ENCODE data around the gene CARNS1. TPM values are rescaled to one million over a fixed set of nuclear protein-coding genes. Genes with fewer than 3 reads are reported as not detected.
"Not testable (repeated sequence)": the region's sequence is repeated elsewhere in the genome, so short reads cannot be mapped to it uniquely, and the experiment has no call there.

CARNS1 gene
- total RNA-seq, 2 experiments from 2014 or later = 1.2 to 1.9 TPM

DNA sequence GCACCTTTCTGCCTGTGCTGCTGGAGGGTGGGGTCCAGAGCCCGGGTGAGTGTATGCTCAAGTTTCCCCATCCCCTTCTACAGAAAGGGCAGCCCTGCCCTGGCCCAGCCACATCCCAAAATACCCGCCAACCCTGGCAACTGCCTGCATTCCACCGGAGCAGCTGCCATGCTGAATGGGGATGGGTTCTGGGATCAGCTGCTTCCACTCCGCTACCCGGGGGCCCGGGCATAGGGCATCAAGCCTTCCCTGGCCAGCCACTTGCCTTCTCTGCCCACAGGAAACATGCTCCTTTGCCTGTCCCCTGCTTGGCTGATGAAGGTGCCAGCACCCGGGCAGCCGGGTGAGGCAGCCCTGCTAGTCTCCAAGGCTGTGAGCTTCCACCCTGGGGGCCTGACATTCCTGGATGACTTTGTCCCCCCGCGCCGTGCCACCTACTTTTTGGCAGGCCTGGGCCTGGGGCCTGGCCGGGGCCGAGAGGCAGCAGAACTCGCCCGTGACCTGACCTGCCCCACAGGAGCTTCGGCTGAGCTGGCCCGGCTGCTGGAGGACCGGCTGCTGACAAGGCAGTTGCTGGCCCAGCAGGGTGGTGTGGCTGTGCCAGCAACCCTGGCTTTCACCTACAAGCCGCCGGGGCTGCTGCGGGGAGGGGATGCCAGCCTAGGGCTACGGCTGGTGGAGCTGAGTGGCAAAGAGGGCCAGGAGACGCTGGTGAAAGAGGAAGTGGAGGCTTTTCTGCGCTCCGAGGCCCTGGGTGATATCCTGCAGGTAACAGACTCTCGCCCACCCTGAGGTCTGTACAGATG, 3.2 kb downstream of the CARNS1 start:
- peak overlapping the region; percentile 75 for H3K27ac Mint-ChIP-seq
- POLR2A ChIA-PET = no interaction called here

DNA sequence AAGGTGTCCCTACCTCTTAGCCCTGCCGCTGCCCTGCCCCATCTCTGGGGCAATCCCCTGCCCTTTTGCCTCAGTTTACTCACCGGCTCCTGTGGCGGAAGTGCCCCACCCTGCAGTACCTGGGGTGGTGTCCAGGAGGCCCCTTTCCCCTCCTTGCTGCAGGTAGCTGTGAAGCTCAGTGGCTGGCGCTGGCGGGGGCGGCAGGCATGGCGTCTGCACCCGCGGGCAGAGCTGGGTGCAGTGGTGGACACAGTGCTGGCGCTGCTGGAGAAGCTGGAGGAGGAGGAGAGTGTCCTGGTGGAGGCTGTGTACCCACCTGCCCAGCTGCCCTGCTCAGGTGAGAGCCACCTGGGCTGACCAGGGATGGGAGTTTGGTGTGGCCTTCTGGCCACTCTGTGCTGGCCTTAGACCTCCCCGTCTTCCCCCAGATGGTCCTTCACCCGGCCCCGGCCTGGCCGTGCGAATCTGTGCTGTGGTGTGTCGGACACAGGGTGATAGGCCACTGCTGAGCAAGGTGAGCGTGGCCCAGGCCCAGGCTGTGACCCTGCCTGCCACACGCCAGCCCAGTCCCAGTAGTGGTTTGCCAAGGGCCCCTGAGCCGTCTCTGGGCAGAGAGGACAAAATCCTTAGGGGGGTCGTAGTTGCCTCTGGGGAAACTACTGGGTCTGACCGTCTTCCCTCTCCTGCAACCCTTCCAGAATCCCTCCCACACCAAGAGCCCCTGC, 4.0 kb downstream of the CARNS1 start:
- peaks cover 3% of the 10 kb centered on the region for H3K36me3 Mint-ChIP-seq (ENCODE audit: low read depth)
- POLR2A ChIA-PET = interaction anchor here (0.8 to 1.3 kb wide), 3 partner anchors 8 to 18 kb away, joined by 4 to 7 read pairs (median 5); partner anchors contain the start of gene PTPRCAP
- CTCF ChIA-PET = interaction anchor here (0.6 to 4.0 kb wide), 13 partner anchors 9 to 826 kb away, joined by 3 to 27 read pairs (median 4); partner anchors contain the start of genes CCDC87, CCS, PPP1CA and PTPRCAP
- peaks cover 52% of the 10 kb centered on the region for H3K4me1 Mint-ChIP-seq
- no peaks in the 10 kb centered on the region for H3K9me3 Mint-ChIP-seq
- H3K27me3 Mint-ChIP-seq = peaks cover 1% of the 10 kb centered on the region
- no peak for DNase-seq
- peak overlapping the region; percentile 74 for H3K4me3 Mint-ChIP-seq
- peak overlapping the region; percentile 75 for H3K27ac Mint-ChIP-seq

More for the DNA sequence above, 3.2 kb downstream of the CARNS1 start:
- Mint-ChIP-seq H3K27me3 (peaks cover 1% of the 10 kb centered on the region), H3K4me1 (peaks cover 50% of the 10 kb centered on the region), H3K36me3 (ENCODE audit: low read depth) (peaks cover 3% of the 10 kb centered on the region), H3K4me3 (peak overlapping the region; percentile 74), H3K9me3 (no peaks in the 10 kb centered on the region)
- DNase-seq = no peak
- CTCF ChIA-PET = interaction anchor here (0.8 to 4.0 kb wide), 14 partner anchors 10 to 73 kb away, joined by 3 to 27 read pairs (median 4); partner anchors contain the start of genes PPP1CA, PTPRCAP, RAD9A and RPS6KB2

DNA sequence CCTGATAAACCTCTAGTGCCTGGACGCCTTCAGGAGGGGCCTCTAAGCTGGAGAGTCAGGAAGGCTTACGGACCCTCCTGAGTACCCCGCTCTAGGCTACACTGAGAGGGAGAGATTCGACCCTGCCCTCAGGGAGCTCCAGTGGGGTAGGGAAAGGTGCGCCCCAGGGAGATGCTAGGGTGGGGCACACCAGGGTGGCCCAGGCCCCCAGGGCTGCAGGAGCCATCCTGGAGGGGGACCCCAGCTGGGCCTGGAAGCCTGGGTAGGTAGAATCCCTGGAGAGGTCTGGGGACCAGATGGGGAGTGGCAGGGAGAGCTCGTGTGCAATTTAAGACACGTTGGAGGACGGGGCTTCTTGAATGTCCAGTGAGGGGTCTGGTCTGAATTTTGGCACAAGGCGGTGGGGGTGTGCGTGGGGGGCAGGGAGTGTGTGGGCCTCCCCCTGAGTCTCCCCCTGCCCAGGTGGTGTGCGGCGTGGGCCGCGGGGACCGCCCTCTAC, 4.7 kb downstream of the CARNS1 start:
- peak overlapping the region; percentile 74 for H3K4me3 Mint-ChIP-seq
- no peak for DNase-seq
- POLR2A ChIA-PET = interaction anchor here (0.8 to 1.3 kb wide), 3 partner anchors 9 to 17 kb away, joined by 4 to 7 read pairs (median 5); partner anchors contain the start of gene PTPRCAP

DNA sequence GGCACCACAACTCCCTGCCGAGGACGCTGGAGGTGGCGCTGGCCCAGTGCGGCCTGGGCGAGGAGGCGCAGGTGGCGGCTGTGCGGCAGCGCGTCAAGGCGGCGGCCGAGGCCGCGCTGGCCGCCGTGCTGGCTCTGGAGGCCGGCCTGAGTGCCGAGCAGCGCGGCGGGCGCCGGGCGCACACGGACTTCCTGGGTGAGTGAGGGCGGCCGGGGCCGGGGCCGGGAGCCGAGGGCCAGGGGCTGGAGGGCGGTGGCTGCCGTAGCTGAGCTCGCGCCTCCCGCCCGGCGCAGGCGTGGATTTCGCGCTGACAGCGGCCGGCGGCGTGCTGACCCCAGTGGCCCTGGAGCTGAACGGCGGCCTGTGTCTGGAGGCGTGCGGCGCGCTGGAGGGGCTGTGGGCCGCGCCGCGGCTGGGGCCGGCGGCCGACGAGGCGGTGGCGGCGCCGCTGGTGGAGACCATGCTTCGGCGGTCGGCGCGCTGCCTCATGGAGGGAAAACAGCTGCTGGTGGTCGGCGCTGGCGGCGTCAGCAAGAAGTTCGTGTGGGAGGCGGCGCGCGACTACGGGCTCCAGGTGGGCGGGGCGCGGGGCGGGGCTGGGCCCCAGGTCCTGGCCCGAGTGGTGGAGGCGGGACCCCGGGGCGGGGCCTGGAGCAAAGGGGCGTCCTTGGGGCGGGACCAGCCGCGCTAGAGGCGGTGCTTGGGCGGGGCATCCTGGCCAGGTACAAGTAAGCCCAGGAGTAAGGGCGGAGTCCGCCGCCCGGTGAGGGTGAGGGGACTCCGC, 5.4 kb downstream of the CARNS1 start:
- Mint-ChIP-seq H3K4me3 (peak overlapping the region; percentile 74), H3K9me3 (no peaks in the 10 kb centered on the region)
- peak; percentile 96 for DNase-seq

More for the DNA sequence above, 4.7 kb downstream of the CARNS1 start:
- H3K4me1 Mint-ChIP-seq = peaks cover 57% of the 10 kb centered on the region
- no peaks in the 10 kb centered on the region for H3K9me3 Mint-ChIP-seq
- peaks cover under 1% of the 10 kb centered on the region for H3K27me3 Mint-ChIP-seq
- peak overlapping the region; percentile 46 for H3K27ac Mint-ChIP-seq
- H3K36me3 Mint-ChIP-seq (ENCODE audit: low read depth) = peaks cover 3% of the 10 kb centered on the region
- CTCF ChIA-PET = interaction anchor here (0.6 to 4.0 kb wide), 7 partner anchors 13 to 827 kb away, joined by 3 to 27 read pairs (median 5); partner anchors contain the start of genes CCDC87, CCS, PTPRCAP and TBC1D10C

DNA sequence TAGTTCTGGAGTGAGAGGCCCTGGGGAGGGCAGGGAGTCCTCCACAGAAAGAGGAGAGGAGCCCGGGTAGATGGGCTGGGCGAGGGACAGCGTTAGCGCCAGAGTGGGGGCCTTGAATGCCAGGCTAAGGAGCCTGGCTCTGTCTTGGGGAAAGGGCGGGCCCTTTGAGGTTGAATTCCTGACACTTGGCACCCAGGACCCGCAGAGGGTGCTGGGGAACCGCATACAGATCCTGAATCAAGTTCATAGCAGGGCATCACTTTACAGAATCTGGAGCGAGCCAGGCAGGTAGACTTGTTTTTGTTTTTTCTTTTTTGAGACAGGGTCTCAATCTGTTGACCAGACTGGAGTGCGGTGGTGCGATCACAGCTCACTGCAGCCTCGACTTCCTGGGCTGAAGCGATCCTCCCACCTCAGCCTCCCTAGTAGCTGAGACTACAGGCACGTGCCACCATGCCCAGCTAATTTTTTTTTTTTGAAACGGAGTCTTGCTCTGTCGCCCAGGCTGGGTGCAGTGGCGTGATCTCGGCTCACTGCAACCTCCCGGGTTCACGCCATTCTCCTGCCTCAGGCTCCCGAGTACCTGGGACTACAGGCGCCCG, 6.1 kb downstream of the CARNS1 start:
- H3K4me1 Mint-ChIP-seq = peaks cover 55% of the 10 kb centered on the region
- CTCF ChIA-PET = interaction anchor here (1.1 to 2.4 kb wide), 4 partner anchors 15 to 63 kb away, joined by 4 to 7 read pairs (median 4); partner anchors contain the start of genes PPP1CA and TBC1D10C
- H3K9me3 Mint-ChIP-seq = no peaks in the 10 kb centered on the region
- no peaks in the 10 kb centered on the region for H3K27me3 Mint-ChIP-seq
- peaks cover 3% of the 10 kb centered on the region for H3K36me3 Mint-ChIP-seq (ENCODE audit: low read depth)
- POLR2A ChIA-PET = no interaction called here
- H3K4me3 Mint-ChIP-seq = peak overlapping the region; percentile 74
- no peak for DNase-seq
- peak overlapping the region; percentile 87 for H3K27ac Mint-ChIP-seq

More for the DNA sequence above, 5.4 kb downstream of the CARNS1 start:
- peaks cover 3% of the 10 kb centered on the region for H3K36me3 Mint-ChIP-seq (ENCODE audit: low read depth)
- ChIA-PET CTCF (interaction anchor here (1.1 to 4.0 kb wide), 5 partner anchors 14 to 64 kb away, joined by 4 to 27 read pairs (median 5); partner anchors contain the start of genes PPP1CA, PTPRCAP and TBC1D10C), POLR2A (interaction anchor here (1.2 to 1.3 kb wide), 2 partner anchors 10 to 12 kb away, joined by 4 to 5 read pairs; no protein-coding TSS in a partner anchor)
- no peaks in the 10 kb centered on the region for H3K27me3 Mint-ChIP-seq
- peak overlapping the region; percentile 87 for H3K27ac Mint-ChIP-seq
- H3K4me1 Mint-ChIP-seq = peaks cover 62% of the 10 kb centered on the region

DNA sequence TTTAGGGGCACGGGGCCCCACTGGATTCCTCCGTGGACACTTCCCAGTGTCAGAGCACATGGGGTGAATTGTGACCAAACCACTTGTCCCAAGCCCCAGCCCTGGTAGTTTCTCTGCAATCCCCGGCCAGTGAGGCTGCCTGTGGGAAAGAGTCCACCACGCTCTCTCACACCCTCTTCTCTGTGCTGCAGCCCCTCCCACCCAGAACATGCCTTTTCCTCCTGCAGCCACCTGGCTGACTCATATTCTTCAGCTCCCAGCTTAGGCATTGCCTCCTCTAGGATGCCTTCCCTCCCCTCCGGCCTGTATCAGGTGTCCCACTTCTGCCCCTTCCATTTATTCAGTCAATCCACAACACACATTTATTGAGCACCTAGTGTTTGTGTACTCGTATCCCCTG, 7.4 kb downstream of the CARNS1 start:
- Mint-ChIP-seq H3K9me3 (no peaks in the 10 kb centered on the region), H3K27me3 (no peaks in the 10 kb centered on the region), H3K36me3 (ENCODE audit: low read depth) (peaks cover 3% of the 10 kb centered on the region), H3K4me1 (peaks cover 56% of the 10 kb centered on the region), H3K4me3 (no peak overlapping the region), H3K27ac (peak overlapping the region; percentile 42)
- ChIA-PET CTCF (interaction anchor here (1.3 to 3.5 kb wide), 3 partner anchors 12 to 21 kb away, joined by 3 to 18 read pairs (median 10); partner anchors contain the start of genes PPP1CA and PTPRCAP), POLR2A (no interaction called here)
- no peak for DNase-seq

DNA sequence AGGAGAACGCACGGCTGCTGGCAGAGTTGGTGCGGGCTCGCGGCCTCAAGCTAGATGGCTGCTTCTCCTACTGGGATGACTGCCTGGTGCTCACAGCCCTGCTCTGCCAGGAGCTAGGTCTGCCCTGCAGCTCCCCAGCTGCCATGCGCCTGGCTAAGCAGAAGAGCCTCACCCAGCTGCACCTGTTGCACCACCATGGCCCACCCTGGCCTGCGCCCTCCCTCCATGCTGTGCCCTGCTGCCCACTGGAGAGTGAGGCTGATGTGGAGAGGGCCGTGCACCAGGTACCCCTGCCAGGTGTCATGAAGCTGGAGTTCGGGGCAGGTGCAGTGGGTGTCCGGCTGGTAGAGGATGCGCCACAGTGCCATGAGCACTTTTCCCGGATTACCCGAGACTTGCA, 8.0 kb downstream of the CARNS1 start:
- no peaks in the 10 kb centered on the region for H3K9me3 Mint-ChIP-seq
- ChIA-PET POLR2A (no interaction called here), CTCF (interaction anchor here (1.3 to 3.5 kb wide), 3 partner anchors 12 to 22 kb away, joined by 3 to 18 read pairs (median 10); partner anchors contain the start of genes PPP1CA and PTPRCAP)
- peaks cover 3% of the 10 kb centered on the region for H3K36me3 Mint-ChIP-seq (ENCODE audit: low read depth)
- peaks cover 52% of the 10 kb centered on the region for H3K4me1 Mint-ChIP-seq
- no peak overlapping the region for H3K27ac Mint-ChIP-seq
- H3K27me3 Mint-ChIP-seq = no peaks in the 10 kb centered on the region
- DNase-seq = no peak
- no peak overlapping the region for H3K4me3 Mint-ChIP-seq

DNA sequence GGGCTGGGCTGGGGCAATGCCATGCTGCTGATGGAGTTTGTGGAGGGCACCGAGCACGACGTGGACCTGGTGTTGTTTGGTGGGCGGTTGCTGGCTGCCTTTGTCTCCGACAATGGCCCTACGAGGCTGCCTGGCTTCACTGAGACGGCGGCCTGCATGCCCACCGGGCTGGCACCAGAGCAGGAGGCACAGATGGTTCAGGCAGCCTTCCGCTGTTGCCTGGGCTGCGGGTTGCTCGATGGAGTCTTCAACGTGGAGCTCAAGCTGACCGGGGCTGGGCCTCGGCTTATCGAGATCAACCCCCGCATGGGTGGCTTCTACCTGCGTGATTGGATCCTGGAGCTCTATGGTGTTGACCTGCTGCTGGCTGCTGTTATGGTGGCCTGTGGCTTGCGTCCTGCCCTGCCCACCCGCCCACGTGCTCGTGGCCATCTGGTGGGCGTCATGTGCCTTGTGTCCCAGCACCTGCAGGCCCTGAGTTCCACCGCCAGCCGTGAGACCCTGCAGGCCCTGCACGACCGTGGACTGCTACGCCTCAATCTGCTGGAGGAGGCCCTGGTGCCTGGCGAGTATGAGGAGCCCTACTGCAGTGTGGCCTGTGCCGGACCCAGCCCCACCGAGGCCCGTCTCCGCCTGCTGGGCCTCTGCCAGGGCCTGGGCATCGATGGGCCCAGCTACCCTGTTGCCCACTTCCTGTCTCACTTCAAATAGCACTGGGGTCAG, 8.6 kb downstream of the CARNS1 start:
- Mint-ChIP-seq H3K27me3 (no peaks in the 10 kb centered on the region), H3K4me3 (no peak overlapping the region), H3K4me1 (peaks cover 52% of the 10 kb centered on the region), H3K36me3 (ENCODE audit: low read depth) (peaks cover 3% of the 10 kb centered on the region), H3K27ac (peak overlapping the region; percentile 67), H3K9me3 (no peaks in the 10 kb centered on the region)
- POLR2A ChIA-PET = no interaction called here
- DNase-seq = no peak
- CTCF ChIA-PET = interaction anchor here (0.7 to 3.5 kb wide), 7 partner anchors 13 to 180 kb away, joined by 3 to 18 read pairs (median 7); partner anchors contain the start of genes PPP1CA, PTPRCAP and TBC1D10C

DNA sequence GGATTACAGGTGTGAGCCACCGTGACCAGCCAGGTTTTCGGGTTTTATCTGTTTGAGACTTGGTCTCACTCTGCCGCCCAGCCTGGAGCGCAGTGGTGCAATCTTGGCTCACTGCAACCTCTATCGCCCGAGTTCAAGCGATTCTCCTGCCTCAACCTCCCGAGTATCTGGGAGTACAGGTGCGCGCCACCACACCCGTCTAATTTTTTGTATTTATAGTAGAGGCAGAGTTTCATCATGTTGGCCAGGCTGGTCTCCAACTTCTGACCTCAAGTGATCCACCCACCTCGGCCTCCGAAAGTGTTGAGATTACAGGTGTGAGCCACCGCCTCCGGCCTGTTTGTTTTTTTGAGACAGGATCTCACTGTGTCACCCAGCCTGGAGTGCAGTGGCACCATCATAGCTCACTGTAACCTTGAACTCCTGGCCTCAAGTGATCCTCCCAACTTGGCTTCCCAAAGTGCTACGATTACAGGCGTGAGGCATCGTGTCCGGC, 11.9 kb downstream of the CARNS1 start:
- not testable (repeated sequence) for DNase-seq
- H3K4me1 Mint-ChIP-seq = peaks cover 60% of the 10 kb centered on the region

More for the DNA sequence above, 11.9 kb downstream of the CARNS1 start:
- ChIA-PET CTCF (interaction anchor here (1.0 to 2.6 kb wide), 4 partner anchors 11 to 41 kb away, joined by 3 to 14 read pairs (median 4); partner anchors contain the start of genes PTPRCAP, TBC1D10C and TMEM134), POLR2A (interaction anchor here (1.2 kb wide), 1 partner anchor 22 kb away, joined by 4 read pairs; no protein-coding TSS in a partner anchor)
- H3K9me3 Mint-ChIP-seq, H3K27me3 Mint-ChIP-seq: not testable (repeated sequence)
- peak overlapping the region; percentile 94 for H3K27ac Mint-ChIP-seq
- peak overlapping the region; percentile 95 for H3K4me3 Mint-ChIP-seq
- peaks cover 16% of the 10 kb centered on the region for H3K36me3 Mint-ChIP-seq (ENCODE audit: low read depth)

All from activated CD4-positive, alpha-beta T cell treated with anti-CD3 and anti-CD28 coated beads, Interleukin-2, amount 10 ng/mL, durations not matched to agents 7 days and 5 days (primary cell).